ENCODE results near the gene APBB2. TPM values are rescaled to one million over a fixed set of nuclear protein-coding genes. Genes with fewer than 3 reads are reported as not detected.

The APBB2 gene
- total RNA-seq, 2 donors from 2014 or later: 56.1 to 64.8 TPM

DNA sequence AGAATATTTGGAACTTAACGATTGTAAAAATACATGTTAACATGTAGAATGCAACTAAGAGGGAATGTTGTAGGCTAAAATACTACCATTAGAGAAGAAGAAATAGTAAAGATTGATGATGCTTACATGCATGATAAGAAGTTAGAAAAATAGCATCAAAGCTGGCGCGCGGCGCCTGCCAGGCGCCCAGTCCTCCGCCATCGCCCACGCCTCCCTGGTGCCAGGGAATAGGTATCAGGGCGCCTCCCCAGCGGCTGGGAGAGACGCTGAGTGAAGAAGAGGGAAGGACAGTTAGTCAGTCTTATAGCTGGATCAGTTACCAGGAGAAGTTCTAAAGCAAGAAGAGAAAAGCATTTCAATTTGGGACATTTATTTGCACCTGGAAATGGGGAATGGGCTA is 428.6 kb downstream of the APBB2 start:
- H3K9ac ChIP-seq (ENCODE audit: extremely low read depth, low read length, poor library complexity, severe bottlenecking): no peak overlapping the region
- 95% methylated on average over 8 to 12 of the region's 12 CpGs for WGBS, 2 experiments (ENCODE audit: insufficient coverage in 1 of 2, insufficient read length in 1 of 2)
- H3K36me3 ChIP-seq (ENCODE audit: control insufficient read depth, insufficient read depth, low read length): no peaks in the 10 kb centered on the region
- peaks cover 6% of the 10 kb centered on the region for H3K9me3 ChIP-seq (ENCODE audit: control insufficient read depth, low read length)
- no peaks in the 10 kb centered on the region for H3K27me3 ChIP-seq (ENCODE audit: control insufficient read depth, insufficient read depth, low read length, poor library complexity, severe bottlenecking)
- H3K4me3 Mint-ChIP-seq: no peak overlapping the region
- no peak overlapping the region for H3K27ac ChIP-seq (ENCODE audit: low read depth, low read length)
- peaks cover 19% of the 10 kb centered on the region for H3K36me3 Mint-ChIP-seq (ENCODE audit: low read depth)
- H3K4me3 ChIP-seq (ENCODE audit: low read length): no peak overlapping the region
- H3K27me3 Mint-ChIP-seq (ENCODE audit: insufficient read depth): no peaks in the 10 kb centered on the region
- TF ChIP-seq CTCF (conservative IDR thresholded peaks at IDR 0.05): no peak
- no peaks in the 10 kb centered on the region for H3K9me3 Mint-ChIP-seq
- no peaks in the 10 kb centered on the region for H3K4me1 Mint-ChIP-seq
- H3K27ac Mint-ChIP-seq: no peak overlapping the region
- H3K4me1 ChIP-seq (ENCODE audit: control insufficient read depth, insufficient read depth, low read length): no peaks in the 10 kb centered on the region
- DNase-seq: no peak

DNA sequence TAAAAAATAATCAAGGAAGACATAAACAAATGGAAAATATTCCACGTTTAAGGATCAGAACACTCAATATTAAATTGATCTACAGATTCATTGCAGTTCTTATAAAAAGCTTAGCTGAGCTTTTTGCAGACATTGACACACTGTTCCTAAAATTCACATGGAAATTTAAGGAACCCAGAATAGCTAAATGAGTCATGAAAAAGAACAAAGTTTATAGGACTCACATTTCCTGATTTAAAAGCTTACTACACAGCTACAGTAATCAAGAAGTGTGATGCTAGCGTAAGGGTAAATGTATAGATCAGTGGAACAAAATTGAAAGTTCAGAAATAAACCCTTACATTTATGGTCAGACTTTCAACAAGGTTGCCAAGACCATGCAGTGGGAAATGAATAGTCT is 431.5 kb downstream of the APBB2 start:
- WGBS, 2 experiments (ENCODE audit: insufficient coverage in 1 of 2, insufficient read length in 1 of 2): 92 to 100% methylated on average over 1 to 2 of the region's 2 CpGs
- peaks cover 21% of the 10 kb centered on the region for H3K36me3 Mint-ChIP-seq (ENCODE audit: low read depth)
- no peak overlapping the region for H3K27ac Mint-ChIP-seq

DNA sequence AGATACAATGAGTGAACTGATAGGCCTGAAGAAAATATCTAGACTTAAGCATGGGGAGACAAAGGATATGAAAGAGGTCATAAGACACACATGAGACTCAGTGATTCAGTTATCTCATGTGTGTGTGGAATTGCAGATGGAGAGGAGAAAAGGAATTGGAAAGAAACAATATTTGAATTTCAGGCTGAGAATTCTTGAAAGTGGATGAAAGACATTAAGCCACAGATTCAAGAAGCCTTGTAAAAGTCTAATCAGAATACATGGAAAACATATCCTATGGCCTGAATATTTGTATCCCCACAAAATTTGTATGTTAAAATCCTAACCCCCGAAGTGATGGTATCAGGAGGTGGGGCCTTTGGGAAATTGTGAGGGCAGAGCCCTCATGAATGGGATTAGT is 436.3 kb downstream of the APBB2 start:
- H3K36me3 Mint-ChIP-seq (ENCODE audit: low read depth): peaks cover 25% of the 10 kb centered on the region
- Histone ChIP-seq H3K4me3 (ENCODE audit: low read length) (no peak overlapping the region), H3K27me3 (ENCODE audit: control insufficient read depth, insufficient read depth, low read length, poor library complexity, severe bottlenecking) (no peaks in the 10 kb centered on the region), H3K36me3 (ENCODE audit: control insufficient read depth, insufficient read depth, low read length) (peaks cover 14% of the 10 kb centered on the region), H3K9ac (ENCODE audit: extremely low read depth, low read length, poor library complexity, severe bottlenecking) (no peak overlapping the region), H3K9me3 (ENCODE audit: control insufficient read depth, low read length) (peaks cover 9% of the 10 kb centered on the region), H3K4me1 (ENCODE audit: control insufficient read depth, insufficient read depth, low read length) (no peaks in the 10 kb centered on the region), H3K27ac (ENCODE audit: low read depth, low read length) (no peak overlapping the region)
- no peak for TF ChIP-seq CTCF (conservative IDR thresholded peaks at IDR 0.05)
- WGBS, 2 experiments (ENCODE audit: insufficient coverage in 1 of 2, insufficient read length in 1 of 2): 86% methylated on average over 1 of the region's 1 CpG; no CpG with 5 or more reads in 1 of the 2 experiments
- no peak overlapping the region for H3K27ac Mint-ChIP-seq
- H3K4me1 Mint-ChIP-seq: no peaks in the 10 kb centered on the region
- no peak overlapping the region for H3K4me3 Mint-ChIP-seq
- H3K27me3 Mint-ChIP-seq (ENCODE audit: insufficient read depth): no peaks in the 10 kb centered on the region
- no peak for DNase-seq
- peaks cover 6% of the 10 kb centered on the region for H3K9me3 Mint-ChIP-seq

More for the DNA sequence above, 431.5 kb downstream of the APBB2 start:
- H3K4me1 ChIP-seq (ENCODE audit: control insufficient read depth, insufficient read depth, low read length): no peaks in the 10 kb centered on the region
- Mint-ChIP-seq H3K4me1 (no peaks in the 10 kb centered on the region), H3K9me3 (peaks cover 2% of the 10 kb centered on the region), H3K4me3 (no peak overlapping the region), H3K27me3 (ENCODE audit: insufficient read depth) (no peaks in the 10 kb centered on the region)
- DNase-seq: no peak
- no peaks in the 10 kb centered on the region for H3K27me3 ChIP-seq (ENCODE audit: control insufficient read depth, insufficient read depth, low read length, poor library complexity, severe bottlenecking)
- no peak overlapping the region for H3K4me3 ChIP-seq (ENCODE audit: low read length)
- no peak overlapping the region for H3K27ac ChIP-seq (ENCODE audit: low read depth, low read length)
- no peak overlapping the region for H3K9ac ChIP-seq (ENCODE audit: extremely low read depth, low read length, poor library complexity, severe bottlenecking)
- H3K36me3 ChIP-seq (ENCODE audit: control insufficient read depth, insufficient read depth, low read length): peaks cover 8% of the 10 kb centered on the region
- peaks cover 9% of the 10 kb centered on the region for H3K9me3 ChIP-seq (ENCODE audit: control insufficient read depth, low read length)
- TF ChIP-seq CTCF (conservative IDR thresholded peaks at IDR 0.05): no peak

Measured in endodermal cell (in vitro differentiated cells).